ENCODE results near the gene MAP3K14.
A peak's percentile ranks its signal among the peaks of the same experiment; 100 is the strongest.

MAP3K14 gene

DNA sequence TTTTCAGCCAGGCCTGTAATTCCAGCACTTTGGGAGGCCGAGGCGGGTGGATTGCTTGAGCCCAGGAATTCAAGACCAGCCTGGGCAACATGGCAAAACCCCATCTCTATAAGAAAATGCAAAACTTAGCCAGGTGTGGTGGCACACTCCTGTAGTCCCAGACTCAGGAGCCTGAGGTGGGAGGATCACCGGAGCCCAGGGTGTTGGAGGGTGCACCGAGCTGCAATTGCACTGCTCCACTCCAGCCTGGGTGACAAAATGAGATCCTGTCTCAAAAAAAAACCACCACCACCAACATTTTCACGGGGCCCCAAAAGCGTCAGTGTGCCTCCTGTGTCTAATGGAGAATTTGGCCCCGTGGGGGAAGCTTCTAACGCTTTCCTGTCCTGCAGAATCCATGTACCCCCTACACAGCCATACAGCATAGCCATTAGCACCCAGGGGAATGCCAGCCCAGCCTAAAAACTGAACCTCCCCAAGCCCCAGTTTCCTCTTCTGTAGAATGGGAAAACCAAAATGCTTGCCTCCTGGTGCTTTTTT, 22.2 kb upstream of the MAP3K14 start:
- DNase-seq: no peak

DNA sequence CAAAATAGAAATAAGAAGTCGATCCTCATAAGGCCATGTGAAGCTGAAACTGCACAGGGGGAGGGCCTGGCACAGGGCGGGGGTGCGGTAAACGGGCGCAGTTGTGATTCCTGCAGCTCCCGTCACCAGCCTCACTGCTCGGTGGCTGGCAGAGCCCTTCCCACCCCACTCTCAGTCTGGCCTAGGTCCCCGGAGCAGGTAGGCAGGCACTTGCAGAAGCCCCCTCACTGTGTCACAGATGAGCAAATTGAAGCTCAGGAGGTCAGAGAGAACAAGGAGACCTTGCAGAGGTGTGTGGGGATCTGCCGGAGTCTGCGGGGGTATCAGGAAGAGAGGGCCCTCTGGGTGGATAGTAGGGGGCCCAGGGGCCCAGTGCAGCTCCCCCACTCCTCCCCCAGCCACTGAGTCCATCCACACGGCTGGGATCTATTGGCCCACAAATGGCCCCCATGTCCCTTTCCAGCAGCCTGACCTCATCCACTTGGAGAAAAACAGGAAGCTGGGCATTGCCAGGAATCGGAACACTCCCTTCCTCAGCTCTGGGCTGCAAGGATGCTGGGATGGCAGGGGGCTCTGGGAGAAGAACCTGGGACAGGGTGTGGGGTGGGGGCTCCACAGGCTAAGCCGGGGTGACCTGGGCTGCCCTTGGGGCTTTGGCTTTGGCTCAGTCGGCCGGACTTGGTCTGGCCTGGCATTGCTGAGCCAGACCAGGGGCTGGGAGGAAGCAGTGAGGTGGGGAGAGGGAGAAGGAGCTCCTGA, 21.4 kb upstream of the MAP3K14 start:
- no peak for DNase-seq

DNA sequence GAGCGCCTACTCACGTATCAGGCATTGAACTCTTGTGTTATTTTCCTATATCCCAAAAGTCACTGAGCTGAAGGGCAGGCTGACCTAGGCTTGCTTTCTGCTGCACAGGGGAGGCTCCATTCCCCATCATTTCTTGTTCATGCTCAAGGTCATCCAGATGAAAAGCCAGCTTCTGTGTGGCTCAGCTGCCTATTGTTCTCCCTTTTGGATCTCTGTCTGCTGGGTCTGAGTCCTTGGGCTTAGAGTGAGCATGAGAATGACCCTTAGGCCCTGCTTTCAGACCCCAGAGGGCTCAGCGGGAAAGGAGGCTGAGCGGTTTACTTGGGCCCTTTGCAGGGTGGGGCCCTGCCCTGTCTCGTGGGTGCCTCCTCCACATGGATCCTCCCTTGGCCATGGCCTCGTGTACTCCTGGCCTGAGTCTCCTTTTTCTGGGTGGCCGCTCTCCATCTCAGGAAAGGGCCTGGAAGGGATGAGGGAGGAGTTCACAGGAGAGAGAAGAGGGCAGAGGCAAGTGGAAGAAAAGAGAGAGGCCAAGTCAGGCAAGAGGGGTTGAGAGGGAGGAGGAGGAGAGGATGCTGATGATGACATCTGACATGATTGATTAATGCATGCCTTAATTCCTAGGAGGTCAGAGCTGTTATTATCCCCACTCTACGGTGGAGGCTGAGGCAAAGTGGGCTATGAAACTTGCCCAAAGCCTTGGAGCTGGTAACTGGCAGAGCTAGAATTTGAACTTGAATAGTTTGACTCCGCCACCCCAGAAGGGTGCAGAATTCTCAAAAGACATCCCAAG, 19.8 kb upstream of the MAP3K14 start:
- DNase-seq: no peak

DNA sequence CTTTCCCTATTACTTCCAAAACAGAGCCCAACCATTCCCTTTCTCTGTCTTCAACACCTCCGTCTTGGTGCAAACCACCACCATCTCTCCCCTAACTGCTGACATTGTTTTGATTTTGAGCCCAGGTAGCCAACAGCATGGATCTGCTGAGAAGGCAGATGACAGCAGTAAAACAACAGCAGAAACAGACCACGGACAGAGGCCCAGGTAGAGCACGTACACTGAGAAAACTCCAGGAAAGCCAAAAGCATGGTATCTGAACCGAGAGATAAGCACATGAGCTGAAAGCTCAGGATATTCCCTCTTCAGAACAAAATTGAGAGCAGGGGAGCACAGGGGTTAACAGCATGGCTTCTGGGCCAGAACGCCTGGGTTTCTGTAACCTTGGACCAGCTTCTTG, 18.9 kb upstream of the MAP3K14 start:
- DNase-seq: no peak

GRCh38 chr17:45334701-45335677, 18.2 kb upstream of the MAP3K14 start:
- DNase-seq: no peak

DNA sequence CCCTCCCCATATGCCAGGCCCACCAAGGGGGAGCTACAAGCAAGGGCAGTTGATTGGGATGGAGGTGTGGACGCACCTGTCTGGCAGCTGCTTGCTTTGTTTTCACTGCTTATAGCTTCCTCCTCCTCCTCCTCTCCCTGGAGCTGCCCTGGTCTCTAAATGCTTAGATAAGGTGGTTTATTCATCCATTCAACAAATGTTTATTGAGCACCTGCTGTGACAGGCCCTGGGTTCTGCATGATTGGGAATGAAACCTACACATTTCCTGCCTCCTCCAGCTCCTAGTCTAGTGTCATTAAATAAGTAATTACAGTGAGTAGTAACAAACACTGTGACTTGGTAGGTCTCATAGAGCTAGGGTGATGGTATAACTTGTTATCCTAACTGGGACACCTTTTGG, 17.4 kb upstream of the MAP3K14 start:
- no peak for DNase-seq

DNA sequence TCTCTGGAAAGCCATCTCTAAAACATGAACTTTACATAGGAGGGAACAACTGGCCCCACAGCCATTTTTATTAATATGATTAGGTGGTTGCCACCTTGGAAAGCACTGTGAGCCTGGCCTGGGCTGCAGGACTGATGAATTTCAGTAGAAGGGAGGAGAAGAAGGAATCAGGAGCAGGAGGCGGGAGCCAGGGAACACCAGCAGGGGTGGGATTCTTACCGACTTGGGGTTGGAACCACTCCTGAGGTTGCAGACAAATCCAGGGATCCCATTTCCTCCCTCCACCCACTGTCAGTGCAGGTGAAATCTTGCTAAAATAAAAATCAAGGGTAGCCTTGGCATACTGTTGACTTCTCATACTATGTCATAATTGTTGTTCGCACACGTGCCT, 16.9 kb upstream of the MAP3K14 start:
- DNase-seq: no peak

DNA sequence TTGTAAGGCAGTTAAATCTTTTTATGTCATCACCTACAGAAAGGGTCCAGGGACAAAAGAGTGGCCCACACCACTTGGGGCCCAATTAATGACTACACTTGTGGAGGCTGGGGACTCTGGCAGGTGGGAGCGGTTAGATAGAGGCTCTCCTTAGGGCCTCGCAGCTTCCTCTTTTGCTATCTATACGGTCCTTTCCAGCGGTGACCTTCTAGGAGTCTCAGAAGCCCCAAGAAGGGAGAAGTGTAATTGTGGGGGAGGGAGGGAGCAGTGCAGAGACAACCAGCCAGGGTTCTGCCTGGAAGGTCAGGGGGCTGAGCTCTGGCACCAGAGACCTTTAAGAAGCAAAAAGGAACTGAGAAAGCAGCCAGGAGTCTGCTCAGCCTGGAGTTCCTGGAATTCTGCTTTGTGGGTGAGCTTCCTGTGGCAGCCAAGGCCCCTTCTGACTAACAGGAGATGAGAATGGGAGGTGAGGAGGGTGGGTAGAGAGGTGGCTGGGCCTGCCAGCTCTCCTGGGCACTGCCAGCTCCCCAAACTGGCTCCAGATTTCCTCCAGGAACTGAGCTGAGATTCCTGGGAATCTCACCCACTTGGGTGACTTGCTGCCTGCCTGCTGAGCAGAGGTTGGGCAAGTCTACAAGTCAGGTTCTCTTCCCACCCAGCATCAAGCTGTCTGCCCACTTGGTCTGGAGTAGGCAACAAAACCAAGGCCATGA, 16.3 kb upstream of the MAP3K14 start:
- no peak for DNase-seq

DNA sequence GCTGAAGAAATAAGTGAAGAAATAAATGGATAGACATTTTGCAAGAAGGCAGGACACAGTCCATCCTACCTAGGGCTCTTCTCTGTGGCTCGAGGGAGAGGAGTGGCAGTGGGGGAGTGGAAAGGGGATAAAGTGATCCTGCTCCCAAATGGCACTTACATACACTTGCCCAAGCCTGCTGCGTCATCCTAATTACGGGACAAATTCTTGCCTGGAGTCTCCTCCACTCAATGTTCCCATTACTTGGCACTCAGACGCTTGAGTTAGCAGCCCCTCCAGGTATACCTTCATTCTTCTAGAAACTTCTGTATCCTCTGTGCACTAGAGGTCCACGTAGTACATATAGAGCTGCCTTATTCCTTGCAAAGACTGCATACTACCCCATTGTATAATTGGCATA, 15.7 kb upstream of the MAP3K14 start:
- no peak for DNase-seq

- DNase-seq: no peak
Observed at GRCh38 chr17:45326626-45327025, 9.8 kb upstream of the MAP3K14 start.

DNA sequence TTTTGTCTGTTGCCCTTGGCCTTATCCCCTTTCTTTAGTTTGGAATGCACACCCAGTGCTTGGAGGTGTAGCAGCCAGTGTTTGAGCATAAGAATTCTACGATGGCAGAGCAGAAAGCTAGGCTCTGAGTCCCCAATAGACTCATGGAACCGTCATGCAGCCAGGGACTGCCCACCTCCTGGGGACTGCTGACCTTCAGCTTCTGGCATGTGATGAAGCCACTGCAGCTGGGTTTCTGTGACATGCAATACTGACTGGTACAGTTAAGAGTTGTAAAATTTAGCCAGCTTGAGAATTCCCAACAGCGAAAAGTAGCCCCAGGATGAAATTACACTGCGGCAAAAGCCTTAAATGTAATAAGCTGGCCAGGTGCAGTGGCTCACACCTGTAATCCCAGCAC, 9.0 kb upstream of the MAP3K14 start:
- no peak for DNase-seq

GRCh38 chr17:45324336-45324735, 7.5 kb upstream of the MAP3K14 start:
- DNase-seq: no peak

DNA sequence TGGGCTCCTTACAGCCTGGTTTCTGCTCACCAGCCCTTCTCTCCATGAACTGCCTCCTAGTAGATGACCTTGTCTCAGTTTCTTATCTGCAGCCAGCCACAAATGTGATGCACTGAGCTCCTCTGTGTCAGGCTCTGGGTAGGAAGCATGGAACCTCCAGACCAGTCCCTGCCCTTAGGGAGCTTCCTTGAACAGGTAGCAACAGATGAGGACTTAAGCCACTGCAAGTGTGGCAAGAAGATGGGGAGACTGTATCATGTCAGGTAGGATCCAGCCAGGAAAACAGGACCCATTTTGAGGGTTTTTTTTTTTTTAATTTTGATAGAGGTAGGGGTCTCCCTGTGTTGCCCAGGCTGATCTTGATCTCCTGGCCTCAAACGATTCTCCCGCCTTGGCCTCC, 5.3 kb upstream of the MAP3K14 start:
- DNase-seq: no peak

DNA sequence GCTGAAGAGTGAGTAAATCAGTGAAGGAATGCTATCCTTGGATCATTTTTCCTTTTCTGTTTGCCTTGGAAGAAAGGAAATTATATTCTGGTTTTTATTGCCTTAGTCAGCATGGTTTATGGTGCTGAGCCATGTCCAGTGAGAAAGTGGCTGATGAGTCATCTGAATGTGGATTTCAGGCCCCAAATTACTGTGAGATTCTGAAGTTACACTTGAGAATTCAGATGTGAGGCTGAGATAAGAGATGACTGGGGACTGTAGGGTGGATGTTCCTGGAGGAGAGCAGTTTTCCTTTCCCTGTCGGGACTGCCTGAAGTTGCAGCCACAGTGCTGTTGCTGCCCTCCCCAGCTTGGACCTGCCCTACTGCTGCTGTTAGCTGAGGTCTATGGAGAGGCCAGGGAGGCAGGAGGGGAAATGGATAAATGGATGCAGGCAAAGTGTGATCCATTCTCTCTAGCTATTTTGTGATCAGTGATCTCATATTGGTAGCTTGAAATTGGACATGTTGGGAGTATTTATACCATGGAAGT, 4.2 kb upstream of the MAP3K14 start:
- peak; percentile 22 for DNase-seq

DNA sequence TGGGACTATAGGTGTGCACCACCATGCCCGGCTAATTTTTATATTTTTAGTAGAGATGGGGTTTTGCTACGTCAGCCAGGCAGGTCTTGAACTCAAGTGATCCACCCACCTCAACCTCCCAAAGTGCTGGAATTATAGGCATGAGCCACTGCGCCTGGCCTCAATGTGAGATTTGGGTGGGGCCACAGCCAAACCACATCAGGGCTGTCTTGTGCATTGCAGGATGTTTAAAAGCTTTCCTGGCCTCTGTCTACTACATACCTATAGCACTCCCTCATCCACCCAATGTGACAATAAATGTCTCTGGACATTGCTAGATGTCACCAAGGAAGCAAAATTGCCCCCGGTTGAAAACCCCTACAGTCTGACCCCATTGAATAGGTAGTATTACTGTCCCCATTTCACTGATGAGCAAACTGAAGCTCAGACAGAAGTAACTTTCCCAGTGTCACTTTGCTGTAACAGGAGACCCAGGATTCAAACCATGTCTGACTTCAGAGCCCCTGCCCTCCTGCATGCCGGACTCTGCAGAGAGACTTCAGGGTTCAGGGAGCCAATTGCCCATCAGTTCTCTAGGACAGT, 3.6 kb upstream of the MAP3K14 start:
- peak; percentile 47 for DNase-seq

GRCh38 chr17:45319239-45319703, 2.5 kb upstream of the MAP3K14 start:
- DNase-seq: peak; percentile 28

DNA sequence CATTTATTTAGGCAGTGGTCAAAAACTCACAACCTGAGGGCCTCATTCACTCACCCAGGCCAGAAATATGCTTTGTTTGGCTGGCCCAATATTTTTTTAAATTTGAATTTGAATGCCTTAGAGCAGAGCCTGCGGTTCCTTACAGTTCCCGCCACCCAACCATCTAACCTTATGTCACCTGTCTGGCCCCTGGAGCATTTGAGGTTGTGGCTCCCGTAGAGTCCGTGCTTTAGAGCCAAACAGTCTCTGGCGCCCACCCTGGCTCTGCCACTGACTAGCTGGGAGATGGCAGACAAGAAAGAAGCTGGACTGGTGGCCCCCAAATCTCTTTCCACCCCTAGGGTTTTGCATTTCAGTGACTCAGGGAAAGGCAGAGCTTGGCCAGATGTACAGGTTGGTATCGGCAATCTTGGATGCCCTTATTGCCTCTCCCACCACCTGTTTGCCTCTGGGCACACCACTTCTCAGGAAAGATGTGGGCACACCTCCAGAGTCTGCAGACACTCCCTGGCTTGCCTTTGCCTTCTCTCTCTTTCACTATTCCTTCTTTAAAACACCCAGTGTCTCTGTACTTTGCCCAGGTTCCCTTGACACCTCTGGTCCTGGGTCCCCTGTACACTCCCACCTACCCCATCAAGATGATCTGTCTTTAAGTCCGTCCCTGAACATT, 1.9 kb upstream of the MAP3K14 start:
- DNase-seq: no peak

GRCh38 chr17:45317111-45317928, 500 bp upstream of the MAP3K14 start:
- DNase-seq: peak; percentile 100

DNA sequence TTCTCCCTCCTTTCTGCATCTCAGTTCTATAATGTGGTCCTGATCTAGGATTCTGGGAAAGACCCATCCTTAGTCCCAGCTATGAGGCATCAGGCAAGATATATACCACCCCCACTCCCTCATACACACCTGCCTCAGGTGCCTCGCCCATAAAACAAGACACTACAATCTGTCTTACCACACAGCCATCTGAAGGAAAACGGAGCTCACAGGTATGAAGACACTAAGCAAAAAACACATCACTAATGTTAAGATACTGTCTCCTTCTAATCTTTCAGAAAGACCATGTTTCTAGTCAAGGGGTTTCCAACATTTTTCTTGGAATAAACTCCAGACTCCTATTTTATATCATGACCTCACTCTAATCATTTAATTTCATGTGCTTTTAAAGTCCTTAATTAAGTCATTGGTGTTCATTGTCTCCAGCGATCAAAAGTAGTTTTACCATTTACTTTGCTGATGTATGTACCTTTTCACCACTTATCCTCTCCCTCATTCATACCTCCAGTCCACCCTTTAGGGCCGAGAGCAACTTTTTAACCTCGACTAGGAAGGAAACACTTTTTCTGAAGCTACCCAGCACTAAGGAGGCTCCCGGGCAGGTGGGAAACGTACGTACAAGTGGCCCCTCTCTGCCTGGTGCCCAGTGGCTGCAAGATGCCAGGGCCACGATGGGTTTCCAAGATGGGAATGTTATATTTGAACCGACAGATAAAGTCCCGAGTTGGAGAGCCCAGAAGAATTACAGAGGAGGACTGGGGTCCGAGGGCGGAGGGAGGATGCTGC, 979 bp downstream of the MAP3K14 start:
- peak; percentile 28 for DNase-seq
